Forelimb muscle (tissue), 1 donor: ENCODE data around the gene OPN5. TPM values are rescaled to one million over a fixed set of nuclear protein-coding genes. Genes with fewer than 3 reads are reported as not detected.

Source experiments
- DNase-seq: peaks from one replicate; pipeline ENCODE4 v3.0.0-alpha.2; 2013; ENCODE audit warnings: low read depth
- polyA plus RNA-seq: library from polyadenylated mRNA; unstranded; fragments of 120-200 nt; gene quantifications from one replicate; pipeline ENCODE4 v1.2.1, GENCODE V29; 2013; ENCODE audit not compliant: insufficient read length

OPN5 gene
- polyA plus RNA-seq, 1 donor, result 0.15 TPM

DNA sequence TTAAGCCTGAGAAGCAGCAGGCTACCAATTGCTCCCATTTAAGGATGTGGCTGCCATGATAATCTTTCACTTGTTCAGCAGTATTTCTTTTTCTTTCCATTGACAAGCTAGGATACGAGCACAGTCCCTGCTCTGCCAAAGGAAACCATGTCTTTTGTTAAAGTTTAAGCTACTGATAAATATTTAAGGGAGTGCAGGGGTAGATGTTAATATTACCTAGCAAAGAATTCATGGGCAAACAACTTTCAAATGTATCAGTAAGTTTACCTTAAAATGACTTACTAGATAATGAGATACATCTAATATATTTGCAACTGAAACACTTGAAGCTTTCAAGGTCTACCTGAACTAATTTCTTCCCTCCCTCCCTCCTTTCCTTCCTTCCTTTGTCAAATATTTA lies 77.3 kb downstream of the OPN5 start:
- no peak for DNase-seq

GRCh38 chr6:47862731-47863130 lies 80.9 kb downstream of the OPN5 start:
- no peak for DNase-seq

DNA sequence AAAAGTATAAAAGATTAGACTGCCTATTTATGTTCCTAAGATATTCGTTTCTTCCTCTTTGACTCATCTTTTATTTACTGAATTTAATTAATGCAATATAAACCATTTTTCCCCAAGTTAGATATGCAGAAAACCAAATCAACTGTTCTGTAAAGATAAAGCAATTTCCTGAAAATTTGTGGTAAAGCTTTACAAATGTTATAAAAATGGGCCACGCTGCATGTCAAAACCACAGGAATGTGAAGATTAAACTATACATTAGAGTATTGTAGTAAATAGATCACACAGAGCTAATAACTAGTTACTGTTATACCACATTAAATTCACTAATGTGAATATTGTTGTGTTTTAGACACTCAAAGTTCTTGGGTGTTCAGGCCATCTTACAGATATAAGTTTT lies 83.4 kb downstream of the OPN5 start:
- DNase-seq, result no peak

GRCh38 chr6:47875593-47875992 lies 93.8 kb downstream of the OPN5 start:
- no peak for DNase-seq

Other genes starting within 250 kb of the OPN5 start
- gene ADGRF4, start 83.5 kb upstream of the OPN5 start, polyA plus RNA-seq, result not detected